Measurements from ENCODE around the gene KLHL29.

The KLHL29 gene

GRCh38 chr2:23513245-23513871 lies 128.4 kb downstream of the KLHL29 start:
- Histone ChIP-seq H2AFZ (ENCODE audit: low read depth, low read length) (no peak overlapping the region), H3K4me2 (ENCODE audit: insufficient read depth, low read length) (no peak overlapping the region), H3K4me3 (ENCODE audit: low read depth in 1 of 2, low read length in 2 of 2) (no peak overlapping the region), H3K27me3 (ENCODE audit: insufficient read depth, low read length, poor library complexity) (peaks cover 4% of the 10 kb centered on the region), H3K27ac (ENCODE audit: low read length) (no peak overlapping the region), H3K9me3 (ENCODE audit: insufficient read depth, low read length, severe bottlenecking) (no peaks in the 10 kb centered on the region), H3K79me2 (ENCODE audit: insufficient read depth, low read length) (no peaks in the 10 kb centered on the region), H3K9ac (ENCODE audit: low read depth, low read length) (no peak overlapping the region), H3K36me3 (ENCODE audit: insufficient read depth, low read length) (no peaks in the 10 kb centered on the region), H4K20me1 (ENCODE audit: insufficient read depth, low read length) (peaks cover 26% of the 10 kb centered on the region), H3K4me1 (ENCODE audit: insufficient read depth, low read length) (no peaks in the 10 kb centered on the region)
- TF ChIP-seq CTCF (IDR thresholded peaks at IDR 0.05; ENCODE audit: borderline replicate concordance, extremely low read depth, low read length, poor library complexity, severe bottlenecking) (no peak), EZH2 (IDR thresholded peaks at IDR 0.05; ENCODE audit: borderline replicate concordance, low read depth, low read length, severe bottlenecking) (no peak)
- ATAC-seq (ENCODE audit: insufficient read depth, low read depth) (no peak), DNase-seq (no peak)

GRCh38 chr2:23513872-23514793 lies 129.2 kb downstream of the KLHL29 start:
- Histone ChIP-seq H3K9ac (ENCODE audit: low read depth, low read length) (no peak overlapping the region), H3K4me2 (ENCODE audit: insufficient read depth, low read length) (no peak overlapping the region), H3K4me1 (ENCODE audit: insufficient read depth, low read length) (no peaks in the 10 kb centered on the region), H3K4me3 (ENCODE audit: low read depth in 1 of 2, low read length in 2 of 2) (no peak overlapping the region), H3K9me3 (ENCODE audit: insufficient read depth, low read length, severe bottlenecking) (no peaks in the 10 kb centered on the region), H3K36me3 (ENCODE audit: insufficient read depth, low read length) (no peaks in the 10 kb centered on the region), H3K79me2 (ENCODE audit: insufficient read depth, low read length) (no peaks in the 10 kb centered on the region), H3K27me3 (ENCODE audit: insufficient read depth, low read length, poor library complexity) (peaks cover 4% of the 10 kb centered on the region), H4K20me1 (ENCODE audit: insufficient read depth, low read length) (peaks cover 30% of the 10 kb centered on the region), H3K27ac (ENCODE audit: low read length) (no peak overlapping the region), H2AFZ (ENCODE audit: low read depth, low read length) (no peak overlapping the region)
- DNase-seq (no peak), ATAC-seq (ENCODE audit: insufficient read depth, low read depth) (no peak)
- TF ChIP-seq EZH2 (IDR thresholded peaks at IDR 0.05; ENCODE audit: borderline replicate concordance, low read depth, low read length, severe bottlenecking): no peak
- TF ChIP-seq CTCF (IDR thresholded peaks at IDR 0.05; ENCODE audit: borderline replicate concordance, extremely low read depth, low read length, poor library complexity, severe bottlenecking): no peak

- Histone ChIP-seq H3K4me3 (ENCODE audit: low read depth in 1 of 2, low read length in 2 of 2) (no peak overlapping the region), H3K36me3 (ENCODE audit: insufficient read depth, low read length) (no peaks in the 10 kb centered on the region), H3K9me3 (ENCODE audit: insufficient read depth, low read length, severe bottlenecking) (no peaks in the 10 kb centered on the region), H3K27me3 (ENCODE audit: insufficient read depth, low read length, poor library complexity) (peaks cover 9% of the 10 kb centered on the region), H3K4me1 (ENCODE audit: insufficient read depth, low read length) (no peaks in the 10 kb centered on the region), H4K20me1 (ENCODE audit: insufficient read depth, low read length) (peaks cover 32% of the 10 kb centered on the region), H2AFZ (ENCODE audit: low read depth, low read length) (no peak overlapping the region), H3K79me2 (ENCODE audit: insufficient read depth, low read length) (no peaks in the 10 kb centered on the region), H3K9ac (ENCODE audit: low read depth, low read length) (no peak overlapping the region), H3K4me2 (ENCODE audit: insufficient read depth, low read length) (no peak overlapping the region), H3K27ac (ENCODE audit: low read length) (no peak overlapping the region)
- DNase-seq: no peak
- TF ChIP-seq CTCF (IDR thresholded peaks at IDR 0.05; ENCODE audit: borderline replicate concordance, extremely low read depth, low read length, poor library complexity, severe bottlenecking) (no peak), EZH2 (IDR thresholded peaks at IDR 0.05; ENCODE audit: borderline replicate concordance, low read depth, low read length, severe bottlenecking) (no peak)
- no peak for ATAC-seq (ENCODE audit: insufficient read depth, low read depth)
These were observed 131.7 kb downstream of the KLHL29 start for GRCh38 chr2:23516520-23517256.

Data from DND-41 (cell line).